OCI-LY3 (cell line): ENCODE data around the gene CNTN2.

Experiments used
- H2AFZ ChIP-seq: fragments of 200-600, 300-600 bp; shearing (Covaris generic); 2 replicates; pipeline ENCODE4 v1.6.0; 2014; ENCODE audit warnings: antibody characterized with exemption, low read depth, low read length
- H3K27ac ChIP-seq: fragments of 200-600, 300-600 bp; sonication (generic); 2 replicates; pipeline ENCODE4 v1.5.1; 2014; ENCODE audit warnings: mild to moderate bottlenecking, low read length, moderate library complexity, mixed read lengths
- H3K27me3 ChIP-seq: fragments of 200-600, 300-600 bp; sonication (generic); 2 replicates; pipeline ENCODE4 v1.6.1; 2014; ENCODE audit warnings: low read depth, low read length, mixed read lengths
- H3K36me3 ChIP-seq: fragments of 200-600, 300-600 bp; sonication (generic); replicated peaks from 2 replicates; pipeline ENCODE3; 2014; ENCODE audit warnings: low read depth, low read length, mixed read lengths
- H3K4me1 ChIP-seq: fragments of 300-600, 200-600 bp; sonication (generic); 2 replicates; pipeline ENCODE4 v1.6.1; 2014; ENCODE audit warnings: low read length, mixed read lengths
- H3K4me2 ChIP-seq: fragments of 200-600, 300-600 bp; sonication (generic); 2 replicates; pipeline ENCODE4 v1.6.1; 2014; ENCODE audit warnings: low read length, mixed read lengths
- H3K4me3 ChIP-seq: fragments of 300-600, 200-600 bp; sonication (generic); 2 replicates; pipeline ENCODE4 v1.5.1; 2014; ENCODE audit warnings: antibody characterized with exemption, mild to moderate bottlenecking, low read length, moderate library complexity
- H3K79me2 ChIP-seq: fragments of 300-600, 200-600 bp; shearing (Covaris generic); 2 replicates; pipeline ENCODE4 v1.6.1; 2014; ENCODE audit warnings: mild to moderate bottlenecking, low read length, mixed read lengths
- H3K9ac ChIP-seq: fragments of 300-600, 200-600 bp; shearing (Covaris generic); 2 replicates; pipeline ENCODE4 v1.6.0; 2014; ENCODE audit warnings: mild to moderate bottlenecking, low read length, moderate library complexity
- H3K9me3 ChIP-seq: fragments of 200-600, 300-600 bp; shearing (Covaris generic); 2 replicates; pipeline ENCODE4 v1.6.1; 2014; ENCODE audit warnings: low read length, mixed read lengths; ENCODE audit not compliant: insufficient read depth
- H4K20me1 ChIP-seq: fragments of 200-600, 300-600 bp; sonication (generic); 2 replicates; pipeline ENCODE4 v1.6.1; 2016; ENCODE audit warnings: low read length, mixed read lengths; ENCODE audit not compliant: insufficient read depth
- EZH2phosphoT487 ChIP-seq: fragments of 200-600 bp; shearing (Covaris generic); IDR thresholded peaks from 2 replicates; pipeline ENCODE4 v1.6.1; 2018; ENCODE audit warnings: antibody characterized with exemption, mixed run types, low read depth
- TF ChIP-seq, protein P1 (sequence below): fragments of 200-600, 300-600 bp; sonication (generic); IDR thresholded peaks from 2 replicates; pipeline ENCODE4 v1.5.1; 2014; ENCODE audit warnings: antibody characterized with exemption, low read length, low read depth

The CNTN2 gene

DNA sequence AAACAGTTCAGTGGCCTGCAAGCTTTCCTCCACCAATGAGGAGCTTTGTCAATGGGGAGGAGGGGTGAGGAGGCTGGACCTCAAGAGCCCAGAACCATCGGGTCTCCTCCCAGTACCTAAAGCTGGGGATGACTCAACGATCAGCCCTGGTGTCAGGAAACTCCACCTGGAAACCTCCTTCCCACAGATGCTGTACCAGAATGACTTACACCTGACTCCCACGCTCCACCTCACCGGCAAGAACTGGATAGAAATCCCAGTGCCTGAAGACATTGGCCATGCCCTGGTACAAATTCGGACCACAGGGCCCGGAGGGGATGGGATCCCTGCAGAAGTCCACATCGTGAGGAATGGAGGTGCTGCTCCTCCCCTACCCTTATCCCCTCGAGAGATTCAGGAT is 29.9 kb downstream of the CNTN2 start:
- Histone ChIP-seq H2AFZ (no peak overlapping the region), H3K27ac (no peak overlapping the region), H3K79me2 (no peaks in the 10 kb centered on the region), H3K4me2 (no peak overlapping the region), H3K36me3 (no peaks in the 10 kb centered on the region), H3K9me3 (no peaks in the 10 kb centered on the region), H3K4me3 (no peak overlapping the region), H3K4me1 (no peaks in the 10 kb centered on the region), H3K27me3 (no peaks in the 10 kb centered on the region), H3K9ac (no peak overlapping the region), H4K20me1 (no peaks in the 10 kb centered on the region)
- TF ChIP-seq EZH2phosphoT487, result no peak
- TF ChIP-seq, protein P1, sequence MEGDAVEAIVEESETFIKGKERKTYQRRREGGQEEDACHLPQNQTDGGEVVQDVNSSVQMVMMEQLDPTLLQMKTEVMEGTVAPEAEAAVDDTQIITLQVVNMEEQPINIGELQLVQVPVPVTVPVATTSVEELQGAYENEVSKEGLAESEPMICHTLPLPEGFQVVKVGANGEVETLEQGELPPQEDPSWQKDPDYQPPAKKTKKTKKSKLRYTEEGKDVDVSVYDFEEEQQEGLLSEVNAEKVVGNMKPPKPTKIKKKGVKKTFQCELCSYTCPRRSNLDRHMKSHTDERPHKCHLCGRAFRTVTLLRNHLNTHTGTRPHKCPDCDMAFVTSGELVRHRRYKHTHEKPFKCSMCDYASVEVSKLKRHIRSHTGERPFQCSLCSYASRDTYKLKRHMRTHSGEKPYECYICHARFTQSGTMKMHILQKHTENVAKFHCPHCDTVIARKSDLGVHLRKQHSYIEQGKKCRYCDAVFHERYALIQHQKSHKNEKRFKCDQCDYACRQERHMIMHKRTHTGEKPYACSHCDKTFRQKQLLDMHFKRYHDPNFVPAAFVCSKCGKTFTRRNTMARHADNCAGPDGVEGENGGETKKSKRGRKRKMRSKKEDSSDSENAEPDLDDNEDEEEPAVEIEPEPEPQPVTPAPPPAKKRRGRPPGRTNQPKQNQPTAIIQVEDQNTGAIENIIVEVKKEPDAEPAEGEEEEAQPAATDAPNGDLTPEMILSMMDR, result no peak

DNA sequence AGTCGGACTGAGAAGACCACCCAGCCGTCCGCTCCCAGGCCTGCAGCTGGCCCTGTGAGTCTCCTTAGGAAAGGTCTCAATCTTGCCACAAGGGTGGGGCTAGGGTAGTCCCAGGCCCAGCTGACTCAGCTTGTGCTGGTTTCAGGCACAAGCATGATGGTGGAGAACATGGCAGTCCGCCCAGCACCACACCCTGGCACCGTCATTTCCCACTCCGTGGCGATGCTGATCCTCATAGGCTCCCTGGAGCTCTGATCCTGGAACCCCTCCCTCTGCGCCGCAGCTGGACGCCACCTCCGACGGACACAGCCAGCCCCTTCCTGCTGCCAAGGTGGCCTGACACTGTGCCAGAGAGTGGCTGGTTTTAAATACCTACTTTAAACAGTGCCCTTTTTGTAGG is 30.5 kb downstream of the CNTN2 start:
- no peaks in the 10 kb centered on the region for H3K27me3 ChIP-seq
- no peak overlapping the region for H3K4me2 ChIP-seq
- no peak overlapping the region for H3K4me3 ChIP-seq
- no peaks in the 10 kb centered on the region for H3K4me1 ChIP-seq
- H4K20me1 ChIP-seq, result no peaks in the 10 kb centered on the region
- TF ChIP-seq EZH2phosphoT487, result no peak
- TF ChIP-seq, protein P1, result no peak
- H3K36me3 ChIP-seq, result no peaks in the 10 kb centered on the region
- no peak overlapping the region for H2AFZ ChIP-seq
- no peak overlapping the region for H3K9ac ChIP-seq
- no peaks in the 10 kb centered on the region for H3K79me2 ChIP-seq
- no peak overlapping the region for H3K27ac ChIP-seq
- no peaks in the 10 kb centered on the region for H3K9me3 ChIP-seq

DNA sequence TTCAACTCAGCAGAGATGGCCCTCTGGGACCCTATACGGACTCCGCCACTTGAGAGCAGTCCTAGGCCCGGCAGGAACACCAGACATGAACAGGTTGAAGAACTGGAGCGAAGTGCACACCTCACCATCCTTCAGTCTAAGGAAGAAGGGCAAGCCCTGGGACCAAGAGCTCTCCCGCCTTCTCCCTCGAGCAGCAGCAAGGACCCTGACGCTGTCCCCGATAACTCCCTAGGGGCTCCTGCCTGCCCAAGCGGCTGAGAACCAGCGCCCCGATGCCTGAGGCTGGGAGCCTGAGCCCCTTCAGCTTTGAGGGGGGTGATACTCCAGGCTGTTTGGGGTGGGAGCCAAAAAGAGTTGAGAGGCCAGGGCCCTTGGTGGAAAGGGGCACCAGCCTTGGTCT is 31.1 kb downstream of the CNTN2 start:
- Histone ChIP-seq H3K4me1 (no peaks in the 10 kb centered on the region), H3K79me2 (no peaks in the 10 kb centered on the region), H3K9ac (no peak overlapping the region), H4K20me1 (no peaks in the 10 kb centered on the region), H3K4me3 (no peak overlapping the region), H3K27ac (no peak overlapping the region), H3K4me2 (no peak overlapping the region), H3K27me3 (no peaks in the 10 kb centered on the region), H3K36me3 (no peaks in the 10 kb centered on the region), H3K9me3 (no peaks in the 10 kb centered on the region), H2AFZ (no peak overlapping the region)
- no peak for TF ChIP-seq EZH2phosphoT487
- TF ChIP-seq, protein P1, result no peak

DNA sequence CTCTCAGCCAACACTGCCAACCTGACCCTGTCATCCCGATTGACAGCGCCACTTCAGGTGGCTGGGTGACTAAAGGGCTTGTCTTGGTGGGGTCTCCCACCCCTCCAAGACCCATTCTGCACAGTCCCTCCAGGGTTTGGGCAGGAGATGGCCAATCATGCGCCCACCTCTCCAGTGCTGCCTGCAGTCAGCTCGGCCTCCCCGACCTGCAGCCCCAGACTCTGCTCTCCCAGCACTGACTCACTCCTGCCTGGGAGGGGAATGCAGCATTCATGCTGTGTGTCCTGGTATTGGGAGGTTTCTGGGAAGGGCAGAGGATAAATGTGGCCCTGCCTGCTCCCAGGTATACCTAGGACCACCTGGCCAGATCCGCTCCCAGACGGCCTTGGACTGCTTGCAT is 31.5 kb downstream of the CNTN2 start:
- Histone ChIP-seq H3K27me3 (no peaks in the 10 kb centered on the region), H3K79me2 (no peaks in the 10 kb centered on the region), H3K4me2 (no peak overlapping the region), H3K36me3 (no peaks in the 10 kb centered on the region), H3K9me3 (no peaks in the 10 kb centered on the region), H4K20me1 (no peaks in the 10 kb centered on the region), H3K27ac (no peak overlapping the region), H3K4me1 (no peaks in the 10 kb centered on the region), H3K4me3 (no peak overlapping the region), H2AFZ (no peak overlapping the region), H3K9ac (no peak overlapping the region)
- TF ChIP-seq EZH2phosphoT487, result no peak
- TF ChIP-seq, protein P1, result no peak
